ENCODE data around the gene KRT74. TPM values are rescaled to one million over a fixed set of nuclear protein-coding genes. Genes with fewer than 3 reads are reported as not detected.

The KRT74 gene
- total RNA-seq, 5 donors from 2014 or later (not counting 1 experiment from before 2014, with no cell fraction given): 0.20 to 0.79 (median 0.45) TPM; not detected in 1

GRCh38 chr12:52518574-52519386 lies 54.9 kb downstream of the KRT74 start:
- Mint-ChIP-seq H3K27me3 (peaks cover 6 to 9% of the 10 kb centered on the region in 2 donors), H3K9me3 (no peaks in the 10 kb centered on the region), H3K4me3 (no peak overlapping the region), H3K4me1 (no peaks in the 10 kb centered on the region), H3K27ac (no peak overlapping the region), H3K36me3 (no peaks in the 10 kb centered on the region)
- Histone ChIP-seq H3K9me3 (no peaks in the 10 kb centered on the region), H3K4me1 (ENCODE audit: control insufficient read depth in 1 of 2, extremely low read depth in 1 of 2, insufficient read depth in 2 of 2, low read length in 2 of 2) (no peaks in the 10 kb centered on the region), H3K36me3 (ENCODE audit: control insufficient read depth in 2 of 2, extremely low read depth in 1 of 2, insufficient read depth in 1 of 2, low read length in 1 of 2) (no peaks in the 10 kb centered on the region), H3K4me3 (ENCODE audit: control insufficient read depth in 1 of 2, extremely low read depth in 1 of 2, low read length in 1 of 2) (no peak overlapping the region), H3K27me3 (replicated peaks in 1 of 2; ENCODE audit: control insufficient read depth in 2 of 2, extremely low read depth in 1 of 2, insufficient read depth in 2 of 2, low read length in 1 of 2) (peaks cover 0 to 26% of the 10 kb centered on the region in 2 experiments), H3K27ac (ENCODE audit: low read length) (no peak overlapping the region)
- CTCF ChIA-PET: no interaction called here
- no peak for ATAC-seq (replicated peaks in 1 of 4)
- 83% methylated on average over 5 of the region's 8 CpGs for WGBS (ENCODE audit: insufficient coverage)
- POLR2A ChIA-PET: no interaction called here
- no peak for DNase-seq

- no peak for DNase-seq
- POLR2A ChIA-PET: no interaction called here
- ATAC-seq (replicated peaks in 1 of 4): no peak
- no peaks in the 10 kb centered on the region for H3K36me3 Mint-ChIP-seq
- Histone ChIP-seq H3K4me3 (ENCODE audit: control insufficient read depth in 1 of 2, extremely low read depth in 1 of 2, low read length in 1 of 2) (no peak overlapping the region), H3K36me3 (ENCODE audit: control insufficient read depth in 2 of 2, extremely low read depth in 1 of 2, insufficient read depth in 1 of 2, low read length in 1 of 2) (no peaks in the 10 kb centered on the region), H3K9me3 (no peaks in the 10 kb centered on the region), H3K27ac (ENCODE audit: low read length) (no peak overlapping the region), H3K4me1 (ENCODE audit: control insufficient read depth in 1 of 2, extremely low read depth in 1 of 2, insufficient read depth in 2 of 2, low read length in 2 of 2) (no peaks in the 10 kb centered on the region), H3K27me3 (replicated peaks in 1 of 2; ENCODE audit: control insufficient read depth in 2 of 2, extremely low read depth in 1 of 2, insufficient read depth in 2 of 2, low read length in 1 of 2) (peaks cover 0 to 23% of the 10 kb centered on the region in 2 experiments)
- no peaks in the 10 kb centered on the region for H3K4me1 Mint-ChIP-seq
- H3K27me3 Mint-ChIP-seq: peaks cover 4 to 9% of the 10 kb centered on the region in 2 donors
- 94% methylated on average over 2 of the region's 5 CpGs for WGBS (ENCODE audit: insufficient coverage)
- no peak overlapping the region for H3K4me3 Mint-ChIP-seq
- H3K9me3 Mint-ChIP-seq: no peaks in the 10 kb centered on the region
- CTCF ChIA-PET: no interaction called here
- H3K27ac Mint-ChIP-seq: no peak overlapping the region
Observed at GRCh38 chr12:52517888-52518287, 55.8 kb downstream of the KRT74 start.

GRCh38 chr12:52517005-52517835 lies 56.4 kb downstream of the KRT74 start:
- Histone ChIP-seq H3K4me3 (ENCODE audit: control insufficient read depth in 1 of 2, extremely low read depth in 1 of 2, low read length in 1 of 2) (no peak overlapping the region), H3K27me3 (replicated peaks in 1 of 2; ENCODE audit: control insufficient read depth in 2 of 2, extremely low read depth in 1 of 2, insufficient read depth in 2 of 2, low read length in 1 of 2) (peaks cover 3 to 22% of the 10 kb centered on the region in 2 experiments), H3K27ac (ENCODE audit: low read length) (no peak overlapping the region), H3K36me3 (ENCODE audit: control insufficient read depth in 2 of 2, extremely low read depth in 1 of 2, insufficient read depth in 1 of 2, low read length in 1 of 2) (no peaks in the 10 kb centered on the region), H3K4me1 (ENCODE audit: control insufficient read depth in 1 of 2, extremely low read depth in 1 of 2, insufficient read depth in 2 of 2, low read length in 2 of 2) (no peaks in the 10 kb centered on the region), H3K9me3 (no peaks in the 10 kb centered on the region)
- WGBS (ENCODE audit: insufficient coverage): 88% methylated on average over 11 of the region's 14 CpGs
- Mint-ChIP-seq H3K27ac (no peak overlapping the region), H3K4me3 (no peak overlapping the region), H3K27me3 (peaks cover 4 to 8% of the 10 kb centered on the region in 2 donors), H3K9me3 (no peaks in the 10 kb centered on the region), H3K36me3 (no peaks in the 10 kb centered on the region), H3K4me1 (no peaks in the 10 kb centered on the region)
- DNase-seq (no peak), ATAC-seq (replicated peaks in 1 of 4) (no peak)
- CTCF ChIA-PET: no interaction called here
- POLR2A ChIA-PET: no interaction called here

DNA sequence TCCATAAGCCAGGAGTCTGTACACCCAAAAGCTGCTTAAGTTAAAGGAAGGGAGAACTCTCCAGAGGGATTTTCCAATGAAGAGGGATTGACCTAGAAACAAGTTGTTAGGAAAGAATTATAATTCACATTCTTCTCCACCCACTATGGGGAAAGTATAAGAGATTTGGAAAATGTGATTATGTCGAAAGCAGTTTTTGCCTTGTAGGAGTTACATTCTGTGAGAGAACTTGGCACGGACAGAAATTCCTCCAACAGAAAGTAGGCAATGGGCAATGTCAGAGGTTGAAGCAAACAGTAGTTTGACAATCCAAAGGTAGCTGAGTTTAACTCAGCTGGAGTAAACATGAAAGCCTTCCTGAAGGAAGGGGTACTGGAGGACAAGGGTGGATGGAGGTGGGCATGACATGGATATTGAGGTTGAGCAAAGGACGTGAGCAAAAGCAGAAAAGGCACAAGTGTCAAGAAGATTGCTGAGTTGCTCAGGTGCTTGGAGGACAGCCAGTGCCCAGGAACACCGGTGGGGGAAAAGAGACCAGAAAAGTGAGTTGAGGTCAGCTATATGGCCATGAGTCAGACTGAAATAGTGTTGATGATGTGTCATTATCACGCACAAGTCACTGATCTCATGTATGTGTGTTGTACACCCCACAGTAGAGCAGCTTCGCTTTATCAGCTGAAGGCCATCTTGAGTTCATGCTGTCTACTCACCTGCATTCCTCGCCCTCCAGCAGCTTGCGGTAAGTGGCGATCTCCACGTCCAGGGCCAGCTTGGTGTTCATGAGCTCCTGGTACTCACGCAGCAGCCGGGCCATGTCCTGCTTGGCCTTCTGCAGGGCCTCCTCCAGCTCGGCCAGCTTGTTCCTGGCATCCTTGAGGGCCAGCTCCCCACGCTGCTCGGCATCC lies 57.5 kb downstream of the KRT74 start:
- 87% methylated on average over 12 of the region's 15 CpGs for WGBS (ENCODE audit: insufficient coverage)
- H3K4me3 ChIP-seq (ENCODE audit: control insufficient read depth in 1 of 2, extremely low read depth in 1 of 2, low read length in 1 of 2): no peak overlapping the region
- H3K9me3 Mint-ChIP-seq: peaks cover 0 to 4% (median 3%) of the 10 kb centered on the region in 3 donors
- H3K27ac ChIP-seq (ENCODE audit: low read length): no peak overlapping the region
- DNase-seq (no peak), ATAC-seq (replicated peaks in 1 of 4) (no peak)
- CTCF ChIA-PET: no interaction called here
- H3K27me3 ChIP-seq (replicated peaks in 1 of 2; ENCODE audit: control insufficient read depth in 2 of 2, extremely low read depth in 1 of 2, insufficient read depth in 2 of 2, low read length in 1 of 2): peaks cover 3 to 23% of the 10 kb centered on the region in 2 experiments
- H3K27ac Mint-ChIP-seq: no peak overlapping the region
- H3K4me1 ChIP-seq (ENCODE audit: control insufficient read depth in 1 of 2, extremely low read depth in 1 of 2, insufficient read depth in 2 of 2, low read length in 2 of 2): no peaks in the 10 kb centered on the region
- H3K36me3 ChIP-seq (ENCODE audit: control insufficient read depth in 2 of 2, extremely low read depth in 1 of 2, insufficient read depth in 1 of 2, low read length in 1 of 2): no peaks in the 10 kb centered on the region
- no peaks in the 10 kb centered on the region for H3K9me3 ChIP-seq
- POLR2A ChIA-PET: no interaction called here
- H3K27me3 Mint-ChIP-seq: peaks cover 5 to 6% of the 10 kb centered on the region in 2 donors
- H3K4me1 Mint-ChIP-seq: no peaks in the 10 kb centered on the region
- no peaks in the 10 kb centered on the region for H3K36me3 Mint-ChIP-seq
- no peak overlapping the region for H3K4me3 Mint-ChIP-seq

Other genes starting within 250 kb of the KRT74 start
- not detected for gene KRT85, start 206.4 kb downstream of the KRT74 start, total RNA-seq
- gene KRT84, start 188.2 kb downstream of the KRT74 start, total RNA-seq: not detected
- gene KRT82, start 167.5 kb downstream of the KRT74 start, total RNA-seq: not detected
- gene KRT75, start 139.5 kb downstream of the KRT74 start, total RNA-seq: not detected
- gene KRT6B, start 121.7 kb downstream of the KRT74 start, total RNA-seq: not detected
- gene KRT6C, start 100.0 kb downstream of the KRT74 start, total RNA-seq: not detected
- not detected for gene KRT6A, start 80.6 kb downstream of the KRT74 start, total RNA-seq
- gene KRT5, start 53.4 kb downstream of the KRT74 start, total RNA-seq: not detected
- not detected for gene KRT71, start 20.7 kb downstream of the KRT74 start, total RNA-seq
- gene KRT72, start 27.6 kb upstream of the KRT74 start, total RNA-seq: 10 to 100 TPM; 10.1 to 52.7 (median 28.7) TPM
- gene KRT73, start 44.7 kb upstream of the KRT74 start, total RNA-seq: 10 to 100 TPM in 3 of 5 donors, 1 to 10 TPM in 2; 6.8 to 37.9 (median 21.9) TPM
- 1 to 10 TPM in 2 of 5 donors, under 1 TPM in 3; 0.13 to 2.6 (median 0.82) TPM for gene KRT2, start 78.4 kb upstream of the KRT74 start, total RNA-seq
- 10 to 100 TPM in 2 of 5 donors, 1 to 10 TPM in 2, under 1 TPM in 1; 0.19 to 57.7 (median 10.0) TPM for gene KRT1, start 106.6 kb upstream of the KRT74 start, total RNA-seq
- not detected for gene KRT77, start 129.7 kb upstream of the KRT74 start, total RNA-seq
- not detected for gene KRT76, start 203.5 kb upstream of the KRT74 start, total RNA-seq
- not detected for gene KRT3, start 222.3 kb upstream of the KRT74 start, total RNA-seq
- gene KRT4, start 240.3 kb upstream of the KRT74 start, total RNA-seq: not detected

Data from T-cell (primary cell).